Measurements from ENCODE around the gene NIT1. TPM values are rescaled to one million over a fixed set of nuclear protein-coding genes. Genes with fewer than 3 reads are reported as not detected.

Gene NIT1
- total and polyA plus RNA-seq, 10 of the 15 experiments (the other 5 are each of a cell fraction or from before 2014, with no cell fraction given): 19.2 to 54.4 (median 28.3) TPM

DNA sequence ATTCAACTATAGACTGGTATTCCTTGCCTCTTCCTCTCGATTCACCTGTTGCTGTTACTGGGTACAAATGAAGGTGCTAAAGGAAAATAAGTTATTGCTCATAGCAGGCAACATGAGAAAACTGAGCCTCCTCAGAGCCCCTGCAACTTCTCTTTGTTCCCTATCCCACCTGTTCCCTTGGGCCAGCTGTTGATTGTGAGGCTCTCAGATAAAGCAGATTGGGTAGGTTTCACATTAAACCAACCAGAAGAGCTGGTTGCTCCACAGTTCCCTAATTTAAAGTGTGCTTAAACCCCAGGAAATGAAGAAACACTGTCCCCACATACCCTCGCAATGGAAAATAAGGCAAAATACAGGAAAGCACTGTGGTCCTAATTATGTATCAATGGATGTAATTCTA lies 9.7 kb downstream of the NIT1 start:
- H3K9me3 ChIP-seq (replicated peaks; ENCODE audit: control insufficient read depth, insufficient read depth, low read length): no peaks in the 10 kb centered on the region
- RAD21 ChIA-PET (ENCODE audit: unreplicated experiment): interaction anchor here (1.2 kb wide), 1 partner anchor 13 kb away, joined by 4 read pairs; no protein-coding TSS in a partner anchor
- no peaks in the 10 kb centered on the region for H3K27me3 ChIP-seq (replicated peaks in 1 of 2; ENCODE audit: control insufficient read depth in 2 of 2, insufficient read depth in 2 of 2, low read length in 1 of 2)
- H3K4me3 ChIP-seq: no peak overlapping the region
- no peak overlapping the region for H3K27ac ChIP-seq (ENCODE audit: control insufficient read depth, insufficient read depth)
- peaks cover 30% of the 10 kb centered on the region for H3K79me2 ChIP-seq (ENCODE audit: control insufficient read depth, insufficient read depth, low read length)
- CTCF ChIA-PET: interaction anchor here (0.7 to 2.1 kb wide), 8 partner anchors 10 to 137 kb away, joined by 3 to 12 read pairs (median 4); partner anchors contain the start of genes ARHGAP30 and KLHDC9
- no peak overlapping the region for H2AFZ ChIP-seq (ENCODE audit: control insufficient read depth, low read depth, low read length)
- SMC1A ChIA-PET (ENCODE audit: uncharacterized antibody, unreplicated experiment): interaction anchor here (0.9 to 1.5 kb wide), 6 partner anchors 10 to 66 kb away, joined by 3 to 8 read pairs (median 3); partner anchors contain the start of genes NIT1 and PFDN2
- POLR2A ChIA-PET: interaction anchor here (1.0 kb wide), 3 partner anchors 8 to 27 kb away, joined by 3 to 4 read pairs (median 3); partner anchors contain the start of gene UFC1
- H4K20me1 ChIP-seq (ENCODE audit: control insufficient read depth, insufficient read depth): no peaks in the 10 kb centered on the region; the same call in 1 of the 2 replicates
- ATAC-seq: no peak
- no peak overlapping the region for H3K4me2 ChIP-seq (ENCODE audit: control insufficient read depth, insufficient read depth)
- no peak overlapping the region for H3K9ac ChIP-seq (ENCODE audit: control insufficient read depth, insufficient read depth, low read length)
- peaks cover 3% of the 10 kb centered on the region for H3K4me1 ChIP-seq (ENCODE audit: control insufficient read depth, insufficient read depth, low read length)
- DNase-seq (ENCODE audit: low read depth, low spot score): no peak
- in situ Hi-C loops (cut with MboI) (no loop called here), intact Hi-C loops (cut with micrococcal nuclease; ENCODE audit: unreplicated experiment) (no loop called here)
- H3K36me3 ChIP-seq (ENCODE audit: control insufficient read depth in 2 of 2, insufficient read depth in 2 of 2, low read length in 1 of 2): peaks cover 10 to 20% of the 10 kb centered on the region in 2 experiments
- 76% methylated on average over 2 of the region's 2 CpGs for WGBS (ENCODE audit: insufficient coverage, insufficient replicate concordance, low lambda C conversion rate, missing lambda C conversion rate)
- FAIRE-seq: no peak
- no TSS peak for BruUV-seq (replicated peaks)
- no peak for TF ChIP-seq MYB (IDR thresholded peaks at IDR 0.05; ENCODE audit: borderline replicate concordance, low read depth, low read length)
- TF ChIP-seq CBX3 (IDR thresholded peaks at IDR 0.05; ENCODE audit: borderline replicate concordance, low read depth): no peak
- TF ChIP-seq POLR2AphosphoS5 (IDR thresholded peaks at IDR 0.05; ENCODE audit: low read length): no peak
- no peak for TF ChIP-seq IKZF2 (IDR thresholded peaks at IDR 0.05)
- TF ChIP-seq TCF12 (IDR thresholded peaks at IDR 0.05; ENCODE audit: low read depth, low read length): no peak
- TF ChIP-seq KDM1A (IDR thresholded peaks at IDR 0.05; ENCODE audit: borderline replicate concordance): no peak
- TF ChIP-seq GATAD2B (conservative IDR thresholded peaks at IDR 0.05; ENCODE audit: low read depth): no peak
- TF ChIP-seq, protein P1, sequence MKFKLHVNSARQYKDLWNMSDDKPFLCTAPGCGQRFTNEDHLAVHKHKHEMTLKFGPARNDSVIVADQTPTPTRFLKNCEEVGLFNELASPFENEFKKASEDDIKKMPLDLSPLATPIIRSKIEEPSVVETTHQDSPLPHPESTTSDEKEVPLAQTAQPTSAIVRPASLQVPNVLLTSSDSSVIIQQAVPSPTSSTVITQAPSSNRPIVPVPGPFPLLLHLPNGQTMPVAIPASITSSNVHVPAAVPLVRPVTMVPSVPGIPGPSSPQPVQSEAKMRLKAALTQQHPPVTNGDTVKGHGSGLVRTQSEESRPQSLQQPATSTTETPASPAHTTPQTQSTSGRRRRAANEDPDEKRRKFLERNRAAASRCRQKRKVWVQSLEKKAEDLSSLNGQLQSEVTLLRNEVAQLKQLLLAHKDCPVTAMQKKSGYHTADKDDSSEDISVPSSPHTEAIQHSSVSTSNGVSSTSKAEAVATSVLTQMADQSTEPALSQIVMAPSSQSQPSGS (IDR thresholded peaks at IDR 0.05; ENCODE audit: low read length): no peak
- TF ChIP-seq WRNIP1 (IDR thresholded peaks at IDR 0.05; ENCODE audit: borderline replicate concordance, low read depth, low read length): no peak
- no peak for TF ChIP-seq EED (IDR thresholded peaks at IDR 0.05; ENCODE audit: low read depth)
- TF ChIP-seq, protein P2, sequence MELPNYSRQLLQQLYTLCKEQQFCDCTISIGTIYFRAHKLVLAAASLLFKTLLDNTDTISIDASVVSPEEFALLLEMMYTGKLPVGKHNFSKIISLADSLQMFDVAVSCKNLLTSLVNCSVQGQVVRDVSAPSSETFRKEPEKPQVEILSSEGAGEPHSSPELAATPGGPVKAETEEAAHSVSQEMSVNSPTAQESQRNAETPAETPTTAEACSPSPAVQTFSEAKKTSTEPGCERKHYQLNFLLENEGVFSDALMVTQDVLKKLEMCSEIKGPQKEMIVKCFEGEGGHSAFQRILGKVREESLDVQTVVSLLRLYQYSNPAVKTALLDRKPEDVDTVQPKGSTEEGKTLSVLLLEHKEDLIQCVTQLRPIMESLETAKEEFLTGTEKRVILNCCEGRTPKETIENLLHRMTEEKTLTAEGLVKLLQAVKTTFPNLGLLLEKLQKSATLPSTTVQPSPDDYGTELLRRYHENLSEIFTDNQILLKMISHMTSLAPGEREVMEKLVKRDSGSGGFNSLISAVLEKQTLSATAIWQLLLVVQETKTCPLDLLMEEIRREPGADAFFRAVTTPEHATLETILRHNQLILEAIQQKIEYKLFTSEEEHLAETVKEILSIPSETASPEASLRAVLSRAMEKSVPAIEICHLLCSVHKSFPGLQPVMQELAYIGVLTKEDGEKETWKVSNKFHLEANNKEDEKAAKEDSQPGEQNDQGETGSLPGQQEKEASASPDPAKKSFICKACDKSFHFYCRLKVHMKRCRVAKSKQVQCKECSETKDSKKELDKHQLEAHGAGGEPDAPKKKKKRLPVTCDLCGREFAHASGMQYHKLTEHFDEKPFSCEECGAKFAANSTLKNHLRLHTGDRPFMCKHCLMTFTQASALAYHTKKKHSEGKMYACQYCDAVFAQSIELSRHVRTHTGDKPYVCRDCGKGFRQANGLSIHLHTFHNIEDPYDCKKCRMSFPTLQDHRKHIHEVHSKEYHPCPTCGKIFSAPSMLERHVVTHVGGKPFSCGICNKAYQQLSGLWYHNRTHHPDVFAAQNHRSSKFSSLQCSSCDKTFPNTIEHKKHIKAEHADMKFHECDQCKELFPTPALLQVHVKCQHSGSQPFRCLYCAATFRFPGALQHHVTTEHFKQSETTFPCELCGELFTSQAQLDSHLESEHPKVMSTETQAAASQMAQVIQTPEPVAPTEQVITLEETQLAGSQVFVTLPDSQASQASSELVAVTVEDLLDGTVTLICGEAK (IDR thresholded peaks at IDR 0.05; ENCODE audit: borderline replicate concordance): no peak
- TF ChIP-seq FOS (IDR thresholded peaks at IDR 0.05; ENCODE audit: borderline replicate concordance, extremely low read depth, insufficient read length): no peak
- no peak for TF ChIP-seq ZNF622 (IDR thresholded peaks at IDR 0.05)

Data from GM12878 (cell line).